Measurements from ENCODE around the gene KRTAP5-10.
"Not testable (repeated sequence)": the region's sequence is repeated elsewhere in the genome, so short reads cannot be mapped to it uniquely, and the experiment has no call there.

DNA sequence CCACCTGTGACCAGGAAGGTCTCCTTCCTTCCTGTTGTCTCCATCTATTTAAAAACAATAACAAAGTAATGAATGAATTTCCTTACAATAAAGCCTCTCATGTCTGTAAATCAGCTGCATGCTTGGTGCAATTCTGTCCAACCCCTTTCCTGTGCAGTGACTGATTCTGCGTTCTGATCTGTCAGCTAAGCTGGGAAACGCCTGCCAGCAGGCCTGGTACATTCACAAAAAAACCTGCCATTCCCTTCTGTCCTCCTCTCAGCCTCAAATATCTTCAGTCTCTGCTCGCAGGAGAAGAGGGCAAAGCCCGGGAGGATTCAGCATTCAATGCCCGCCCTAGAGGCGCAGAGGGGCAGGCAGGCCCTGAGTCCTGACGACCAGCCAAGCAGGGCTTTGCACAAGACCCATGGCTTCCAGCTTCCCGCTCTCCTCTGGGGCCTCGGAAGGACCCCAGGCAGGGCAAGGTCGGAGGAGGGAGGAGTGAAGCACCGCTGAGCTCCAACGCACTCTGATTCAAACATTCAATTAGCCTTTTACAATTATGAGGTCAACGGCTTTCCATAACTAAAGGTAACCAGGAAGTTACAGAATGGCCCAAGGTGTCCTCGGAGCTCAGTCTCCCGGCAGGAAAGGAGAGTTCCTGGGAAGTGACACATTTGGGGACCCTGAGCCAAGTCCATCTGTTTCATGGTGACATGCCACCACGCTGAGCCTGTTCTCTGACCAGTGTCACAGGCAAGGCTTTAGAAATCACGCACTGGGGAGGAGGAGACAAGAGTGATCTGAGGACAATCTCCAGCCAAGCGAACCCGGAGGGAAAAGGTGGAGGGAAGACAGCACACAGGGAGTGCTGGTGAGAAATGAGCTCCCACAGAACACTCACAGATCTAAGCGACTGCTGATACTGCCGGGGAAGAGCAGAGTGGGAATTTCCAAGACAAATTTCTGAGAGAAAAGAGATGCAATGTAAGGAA is 1.6 kb downstream of the KRTAP5-10 start:
- TF ChIP-seq, protein P1, sequence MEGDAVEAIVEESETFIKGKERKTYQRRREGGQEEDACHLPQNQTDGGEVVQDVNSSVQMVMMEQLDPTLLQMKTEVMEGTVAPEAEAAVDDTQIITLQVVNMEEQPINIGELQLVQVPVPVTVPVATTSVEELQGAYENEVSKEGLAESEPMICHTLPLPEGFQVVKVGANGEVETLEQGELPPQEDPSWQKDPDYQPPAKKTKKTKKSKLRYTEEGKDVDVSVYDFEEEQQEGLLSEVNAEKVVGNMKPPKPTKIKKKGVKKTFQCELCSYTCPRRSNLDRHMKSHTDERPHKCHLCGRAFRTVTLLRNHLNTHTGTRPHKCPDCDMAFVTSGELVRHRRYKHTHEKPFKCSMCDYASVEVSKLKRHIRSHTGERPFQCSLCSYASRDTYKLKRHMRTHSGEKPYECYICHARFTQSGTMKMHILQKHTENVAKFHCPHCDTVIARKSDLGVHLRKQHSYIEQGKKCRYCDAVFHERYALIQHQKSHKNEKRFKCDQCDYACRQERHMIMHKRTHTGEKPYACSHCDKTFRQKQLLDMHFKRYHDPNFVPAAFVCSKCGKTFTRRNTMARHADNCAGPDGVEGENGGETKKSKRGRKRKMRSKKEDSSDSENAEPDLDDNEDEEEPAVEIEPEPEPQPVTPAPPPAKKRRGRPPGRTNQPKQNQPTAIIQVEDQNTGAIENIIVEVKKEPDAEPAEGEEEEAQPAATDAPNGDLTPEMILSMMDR (IDR thresholded peaks at IDR 0.05): not testable (repeated sequence)
- not testable (repeated sequence) for TF ChIP-seq EP300, POLR2A (IDR thresholded peaks at IDR 0.05)

All from tibial nerve (tissue), 4 donors.